Measurements from ENCODE around the gene NDC1.
"Not testable (repeated sequence)": the region's sequence is repeated elsewhere in the genome, so short reads cannot be mapped to it uniquely, and the experiment has no call there.

Gene NDC1

GRCh38 chr1:53847980-53848379 lies 9.9 kb upstream of the NDC1 start:
- ATAC-seq, result no peak
- H3K27ac Mint-ChIP-seq, result no peak overlapping the region
- H3K4me3 Mint-ChIP-seq, result no peak overlapping the region
- H3K4me1 Mint-ChIP-seq, result no peaks in the 10 kb centered on the region
- H3K27me3 Mint-ChIP-seq, result no peaks in the 10 kb centered on the region
- peaks cover 34% of the 10 kb centered on the region for H3K36me3 Mint-ChIP-seq
- H3K9me3 Mint-ChIP-seq, result no peaks in the 10 kb centered on the region

DNA sequence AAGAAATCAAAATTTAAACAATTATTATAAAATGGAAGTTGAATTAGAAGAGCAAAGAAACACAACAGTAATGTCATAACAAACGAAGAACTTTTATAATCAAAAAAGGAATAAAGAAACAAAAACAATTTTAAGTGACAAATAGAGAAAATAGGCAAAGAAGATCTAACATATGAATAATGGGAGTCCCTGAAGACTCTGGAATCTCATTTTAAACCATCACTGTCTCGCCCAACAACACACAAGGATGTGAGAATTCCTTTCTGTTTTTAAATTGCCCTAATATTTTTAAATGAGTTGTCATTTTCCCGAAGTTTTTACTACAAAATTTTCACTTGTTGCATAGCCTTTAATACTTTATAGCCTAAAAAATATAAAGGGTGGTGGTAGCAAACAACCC lies 4.3 kb upstream of the NDC1 start:
- Mint-ChIP-seq H3K9me3 (no peaks in the 10 kb centered on the region), H3K27me3 (no peaks in the 10 kb centered on the region), H3K27ac (no peak overlapping the region), H3K4me1 (peaks cover 7% of the 10 kb centered on the region), H3K36me3 (no peaks in the 10 kb centered on the region), H3K4me3 (no peak overlapping the region)
- no peak for ATAC-seq

DNA sequence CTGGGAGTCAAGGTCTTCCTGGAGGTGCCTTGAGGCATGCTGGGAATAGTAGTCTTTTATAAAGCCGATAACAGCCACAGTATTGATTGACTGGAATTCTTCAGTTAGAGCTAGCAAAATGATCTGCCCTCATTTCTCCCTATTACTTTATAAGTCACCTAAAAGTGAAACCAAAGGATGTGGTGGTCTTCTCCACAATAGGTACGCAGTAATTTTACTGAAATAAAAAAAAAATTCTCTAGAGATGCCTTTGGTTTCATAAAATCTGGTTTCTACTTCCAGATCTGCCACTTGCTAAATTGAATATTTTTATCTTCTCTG lies 518 bp upstream of the NDC1 start:
- peaks cover 36% of the 10 kb centered on the region for H3K4me1 Mint-ChIP-seq
- H3K27me3 Mint-ChIP-seq, result no peaks in the 10 kb centered on the region
- H3K27ac Mint-ChIP-seq, result peak overlapping the region; percentile 100
- peak overlapping the region; percentile 95 for H3K4me3 Mint-ChIP-seq
- no peaks in the 10 kb centered on the region for H3K9me3 Mint-ChIP-seq
- no peak for ATAC-seq
- no peaks in the 10 kb centered on the region for H3K36me3 Mint-ChIP-seq

DNA sequence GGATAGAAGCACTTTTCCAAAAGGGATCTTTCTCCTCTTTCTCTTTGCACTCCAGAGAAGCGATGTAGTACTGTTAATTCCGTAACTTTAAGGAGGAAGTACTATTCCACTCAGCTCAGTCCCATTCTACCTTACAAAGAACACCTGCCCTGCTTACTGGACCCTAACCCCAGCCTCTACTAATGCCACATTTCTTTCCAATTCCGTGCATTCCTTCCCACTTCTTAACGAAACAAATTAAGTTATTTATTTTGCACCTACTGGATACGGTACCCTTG lies 511 bp downstream of the NDC1 start:
- H3K27me3 Mint-ChIP-seq, result no peaks in the 10 kb centered on the region
- peaks cover 36% of the 10 kb centered on the region for H3K4me1 Mint-ChIP-seq
- peak overlapping the region; percentile 100 for H3K27ac Mint-ChIP-seq
- no peaks in the 10 kb centered on the region for H3K36me3 Mint-ChIP-seq
- peak; percentile 27 for ATAC-seq
- H3K4me3 Mint-ChIP-seq, result peak overlapping the region; percentile 95
- H3K9me3 Mint-ChIP-seq, result no peaks in the 10 kb centered on the region

DNA sequence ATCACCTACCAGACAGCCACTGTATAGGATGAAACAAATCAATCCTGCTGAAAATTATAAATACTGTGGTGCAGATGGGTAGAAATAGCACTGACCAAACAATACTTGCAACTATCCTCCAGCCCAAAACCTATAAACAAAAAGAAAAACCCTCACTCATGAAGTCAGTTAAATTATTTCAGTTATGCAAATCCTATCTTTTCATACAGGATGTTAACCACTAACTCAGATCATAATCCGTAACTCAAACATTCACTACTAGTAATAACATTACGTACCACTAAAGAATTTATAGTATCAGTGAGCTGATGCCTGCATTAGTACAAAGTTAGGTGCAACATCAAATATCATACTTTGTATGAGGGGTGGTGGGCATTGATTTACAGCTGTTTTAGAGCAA lies 2.6 kb downstream of the NDC1 start:
- Mint-ChIP-seq H3K9me3 (no peaks in the 10 kb centered on the region), H3K4me3 (no peak overlapping the region), H3K36me3 (peaks cover 7% of the 10 kb centered on the region), H3K27me3 (no peaks in the 10 kb centered on the region), H3K27ac (peak overlapping the region; percentile 37), H3K4me1 (peaks cover 36% of the 10 kb centered on the region)
- no peak for ATAC-seq

GRCh38 chr1:53834776-53835175 lies 3.3 kb downstream of the NDC1 start:
- Mint-ChIP-seq H3K9me3 (no peaks in the 10 kb centered on the region), H3K27me3 (no peaks in the 10 kb centered on the region), H3K36me3 (peaks cover 14% of the 10 kb centered on the region), H3K4me3 (no peak overlapping the region), H3K27ac (no peak overlapping the region), H3K4me1 (peaks cover 36% of the 10 kb centered on the region)
- no peak for ATAC-seq

- Mint-ChIP-seq H3K4me3 (no peak overlapping the region), H3K27me3 (no peaks in the 10 kb centered on the region), H3K4me1 (peaks cover 36% of the 10 kb centered on the region), H3K36me3 (peaks cover 22% of the 10 kb centered on the region), H3K27ac (no peak overlapping the region), H3K9me3 (no peaks in the 10 kb centered on the region)
- ATAC-seq, result no peak
Measured at GRCh38 chr1:53833393-53833792, 4.7 kb downstream of the NDC1 start.

- H3K27me3 Mint-ChIP-seq, result no peaks in the 10 kb centered on the region
- no peak for ATAC-seq
- peaks cover 45% of the 10 kb centered on the region for H3K36me3 Mint-ChIP-seq
Measured at GRCh38 chr1:53826367-53826766, 11.7 kb downstream of the NDC1 start.

DNA sequence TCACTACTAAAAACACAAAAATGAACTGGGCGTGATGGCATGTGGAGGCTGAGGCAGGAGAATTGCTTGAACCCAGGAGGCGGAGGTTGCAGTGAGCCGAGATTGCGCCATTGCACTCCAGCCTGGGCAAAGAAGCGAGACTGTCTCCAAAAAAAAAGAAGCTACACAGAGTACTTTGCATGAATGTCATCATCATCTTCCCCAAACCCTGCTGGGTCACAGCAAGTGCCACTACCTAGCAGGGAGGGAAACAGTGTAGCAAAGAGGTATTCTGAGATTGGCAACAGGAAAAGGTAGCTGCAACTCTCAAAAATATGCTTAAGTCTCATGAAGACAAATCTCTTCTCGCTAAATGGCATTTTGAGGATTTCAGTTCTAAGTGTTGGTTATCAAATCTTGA lies 12.8 kb downstream of the NDC1 start:
- Mint-ChIP-seq H3K27ac (no peak overlapping the region), H3K36me3 (peaks cover 45% of the 10 kb centered on the region), H3K9me3 (no peaks in the 10 kb centered on the region), H3K4me3 (no peak overlapping the region), H3K4me1 (no peaks in the 10 kb centered on the region), H3K27me3 (no peaks in the 10 kb centered on the region)
- no peak for ATAC-seq

More at GRCh38 chr1:53826367-53826766, 11.7 kb downstream of the NDC1 start:
- Mint-ChIP-seq H3K4me3 (no peak overlapping the region), H3K4me1 (no peaks in the 10 kb centered on the region), H3K27ac (no peak overlapping the region), H3K9me3 (no peaks in the 10 kb centered on the region)

DNA sequence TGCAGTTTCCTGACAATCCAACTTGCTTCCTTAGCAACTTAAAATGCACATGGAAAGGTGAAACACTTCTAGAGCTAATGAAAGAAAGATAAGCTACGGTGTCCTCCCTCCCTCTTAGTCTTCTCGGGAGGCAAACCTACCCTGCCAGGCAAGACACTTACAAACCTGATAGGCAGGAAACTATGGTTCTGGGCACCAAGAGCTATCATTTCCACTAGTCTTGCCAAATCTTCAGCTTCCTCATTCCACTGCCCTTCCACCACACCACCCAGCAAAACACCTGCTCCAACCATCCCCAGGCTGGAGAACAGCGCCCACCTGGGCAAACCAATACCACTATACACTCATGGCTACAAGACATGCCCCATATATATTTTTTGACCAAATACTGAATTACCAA lies 15.2 kb downstream of the NDC1 start:
- Mint-ChIP-seq H3K27me3 (no peaks in the 10 kb centered on the region), H3K4me3 (no peak overlapping the region), H3K27ac (no peak overlapping the region), H3K4me1 (no peaks in the 10 kb centered on the region), H3K9me3 (no peaks in the 10 kb centered on the region), H3K36me3 (peaks cover 49% of the 10 kb centered on the region)
- ATAC-seq, result no peak

GRCh38 chr1:53821380-53821779 lies 16.7 kb downstream of the NDC1 start:
- Mint-ChIP-seq H3K9me3 (no peaks in the 10 kb centered on the region), H3K27me3 (no peaks in the 10 kb centered on the region), H3K4me1 (no peaks in the 10 kb centered on the region), H3K36me3 (peaks cover 55% of the 10 kb centered on the region), H3K4me3 (no peak overlapping the region), H3K27ac (no peak overlapping the region)
- no peak for ATAC-seq

GRCh38 chr1:53819387-53819786 lies 18.7 kb downstream of the NDC1 start:
- H3K4me1 Mint-ChIP-seq, result no peaks in the 10 kb centered on the region
- H3K27ac Mint-ChIP-seq, result no peak overlapping the region
- peaks cover 65% of the 10 kb centered on the region for H3K36me3 Mint-ChIP-seq
- H3K9me3 Mint-ChIP-seq, result no peaks in the 10 kb centered on the region
- no peak overlapping the region for H3K4me3 Mint-ChIP-seq
- ATAC-seq, result no peak
- no peaks in the 10 kb centered on the region for H3K27me3 Mint-ChIP-seq

- not testable (repeated sequence) for H3K4me3 Mint-ChIP-seq, H3K9me3 Mint-ChIP-seq, ATAC-seq, H3K4me1 Mint-ChIP-seq, H3K27me3 Mint-ChIP-seq, H3K27ac Mint-ChIP-seq
- H3K36me3 Mint-ChIP-seq, result peaks cover 85% of the 10 kb centered on the region
Measured at GRCh38 chr1:53816584-53816983, 21.5 kb downstream of the NDC1 start.

- H3K4me1 Mint-ChIP-seq, H3K9me3 Mint-ChIP-seq, H3K4me3 Mint-ChIP-seq, H3K27ac Mint-ChIP-seq, H3K27me3 Mint-ChIP-seq, ATAC-seq: not testable (repeated sequence)
- H3K36me3 Mint-ChIP-seq, result peaks cover 94% of the 10 kb centered on the region
Measured at GRCh38 chr1:53815484-53815883, 22.6 kb downstream of the NDC1 start.

DNA sequence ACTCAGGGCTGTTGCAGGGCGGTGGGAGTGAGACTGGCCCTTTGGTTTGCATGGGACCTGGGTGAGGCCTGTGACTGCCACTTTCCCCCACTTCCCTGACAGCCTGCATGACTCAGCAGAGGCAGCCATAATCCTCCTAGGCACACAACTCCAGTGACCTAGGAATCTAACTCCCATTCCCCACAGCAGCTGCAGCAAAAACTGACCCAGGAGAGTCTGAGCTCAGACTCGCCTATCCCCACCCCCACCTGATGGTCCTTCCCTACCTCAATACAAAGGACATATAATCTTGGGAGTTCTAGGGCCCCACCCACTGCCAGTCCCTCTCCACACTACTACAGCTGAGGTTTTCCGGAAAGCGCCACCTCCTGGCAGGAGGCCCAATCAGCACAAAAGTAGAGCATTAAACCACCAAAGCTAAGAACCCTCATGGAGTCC lies 26.7 kb downstream of the NDC1 start:
- peaks cover 84% of the 10 kb centered on the region for H3K36me3 Mint-ChIP-seq
- no peaks in the 10 kb centered on the region for H3K27me3 Mint-ChIP-seq
- no peak overlapping the region for H3K4me3 Mint-ChIP-seq
- H3K4me1 Mint-ChIP-seq, result peaks cover 6% of the 10 kb centered on the region
- H3K27ac Mint-ChIP-seq, result no peak overlapping the region
- H3K9me3 Mint-ChIP-seq, result no peaks in the 10 kb centered on the region
- no peak for ATAC-seq

DNA sequence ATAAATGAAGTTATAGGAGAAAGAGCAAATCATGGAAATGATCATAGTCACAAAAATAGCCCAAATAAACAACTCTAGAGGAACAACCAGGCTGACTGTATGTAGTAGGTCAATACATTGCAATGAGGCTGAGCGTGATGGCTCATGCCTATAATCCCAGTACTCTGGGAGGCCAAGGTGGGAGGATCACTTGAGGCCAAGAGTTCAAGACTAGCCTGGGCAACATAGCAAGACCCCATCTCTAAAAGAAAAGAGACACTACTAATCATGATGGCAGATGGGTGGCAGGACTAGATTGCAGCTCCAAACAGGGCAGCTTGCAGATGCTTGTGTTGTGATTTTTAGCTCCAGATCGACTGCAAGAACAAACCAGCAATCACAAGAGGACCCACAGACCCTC lies 27.6 kb downstream of the NDC1 start:
- H3K4me3 Mint-ChIP-seq, result no peak overlapping the region
- no peaks in the 10 kb centered on the region for H3K9me3 Mint-ChIP-seq
- peaks cover 6% of the 10 kb centered on the region for H3K4me1 Mint-ChIP-seq
- peaks cover 77% of the 10 kb centered on the region for H3K36me3 Mint-ChIP-seq
- H3K27ac Mint-ChIP-seq, result no peak overlapping the region
- H3K27me3 Mint-ChIP-seq, result no peaks in the 10 kb centered on the region
- ATAC-seq, result no peak

DNA sequence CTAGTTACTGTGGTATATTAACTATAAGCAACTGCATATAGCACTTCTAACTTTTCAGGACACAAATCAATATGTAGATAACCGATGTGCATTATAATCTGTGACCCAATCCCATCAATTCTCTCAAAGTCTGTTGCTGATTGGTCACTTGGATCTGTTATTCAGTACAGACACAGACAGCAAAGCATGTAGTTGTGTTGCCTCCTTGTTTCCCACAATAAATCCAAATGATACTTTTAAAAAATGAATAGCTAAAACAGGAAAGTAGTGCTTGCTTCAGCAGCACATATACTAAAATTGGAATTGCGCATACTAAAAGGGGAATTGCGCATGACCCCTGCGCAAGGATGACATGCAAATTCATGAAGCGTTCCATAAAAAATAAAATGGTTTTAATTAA lies 28.1 kb downstream of the NDC1 start:
- Mint-ChIP-seq H3K27me3 (no peaks in the 10 kb centered on the region), H3K27ac (no peak overlapping the region), H3K4me1 (peaks cover 6% of the 10 kb centered on the region), H3K36me3 (peaks cover 72% of the 10 kb centered on the region), H3K4me3 (no peak overlapping the region), H3K9me3 (no peaks in the 10 kb centered on the region)
- no peak for ATAC-seq
